Testis (tissue), 3 donors: ENCODE data around the gene BACH2. TPM values are rescaled to one million over a fixed set of nuclear protein-coding genes. Genes with fewer than 3 reads are reported as not detected.

Source experiments
- DNase-seq: peaks from one replicate; pipeline ENCODE4 v3.0.0-alpha.2; 2019
- H3K27ac ChIP-seq, 2 donors: fragments of 200-600 bp; sonication (generic); one replicate each; pipeline ENCODE4 v1.5.1; 2019
- H3K27me3 ChIP-seq: fragments of 200-600 bp; sonication (generic); one replicate; pipeline ENCODE4 v1.5.1; 2019
- H3K36me3 ChIP-seq: fragments of 200-600 bp; sonication (generic); one replicate; pipeline ENCODE4 v1.5.1; 2017; ENCODE audit warnings: low read depth; ENCODE audit errors: missing control alignments
- H3K4me1 ChIP-seq: fragments of 200-600 bp; sonication (generic); one replicate; pipeline ENCODE4 v1.5.1; 2019
- H3K4me3 ChIP-seq, 2 donors: fragments of 200-600 bp; sonication (generic); one replicate each; pipeline ENCODE4 v1.5.1; 2017 to 2019
- H3K9me3 ChIP-seq: fragments of 200-600 bp; sonication (generic); one replicate; pipeline ENCODE4 v1.5.1; 2017
- POLR2A ChIP-seq: fragments of 450-650 bp; IDR thresholded peaks from one replicate; pipeline ENCODE4 v1.6.1; 2017; ENCODE audit warnings: antibody characterized with exemption, mild to moderate bottlenecking, moderate library complexity
- WGBS, 2 donors: methylation state at CpG; one replicate each; pipeline ENCODE4 v1.1.5; 2018; 5-methylcytosine and 5-hydroxymethylcytosine counted together
- intact Hi-C: fragments of 100-400 bp; cut with DNase I; formaldehyde crosslinking; loops from one replicate; pipeline ENCODE4 v1.15.1; 2023; ENCODE audit warnings: low total_unique reads
- polyA plus RNA-seq: library from polyadenylated mRNA; stranded (reverse); fragments of 350-450 nt; fragmentation: Illumina TruSeq; extraction: RNeasy Lipid Tissue Mini Kit (QIAGEN cat#74804); gene quantifications from one replicate; pipeline ENCODE4 v1.2.3, GENCODE V29; 2014; ENCODE audit warnings: low read depth, low replicate concordance; ENCODE audit not compliant: insufficient read depth
- total RNA-seq, 2 donors: library from RNA; depleted of rRNA; stranded (reverse); fragments of >200 nt; gene quantifications; one replicate each; pipeline ENCODE4 v1.2.3, GENCODE V29; 2016
- TF ChIP-seq, protein P1 (sequence below), 3 experiments: fragments of 450-650 bp in 2 of 3; fragments of 200-600 bp in 1 of 3; sonication (generic) in 1 of 3; IDR thresholded peaks; one replicate each; pipeline ENCODE4 v1.5.1; 2016 to 2019; ENCODE audit warnings: antibody characterized with exemption in 3 of 3, mild to moderate bottlenecking in 2 of 3, moderate library complexity in 1 of 3

BACH2 gene
- total and polyA plus RNA-seq, 3 donors from 2014 or later: 5.0 to 8.3 (median 6.5) TPM

DNA sequence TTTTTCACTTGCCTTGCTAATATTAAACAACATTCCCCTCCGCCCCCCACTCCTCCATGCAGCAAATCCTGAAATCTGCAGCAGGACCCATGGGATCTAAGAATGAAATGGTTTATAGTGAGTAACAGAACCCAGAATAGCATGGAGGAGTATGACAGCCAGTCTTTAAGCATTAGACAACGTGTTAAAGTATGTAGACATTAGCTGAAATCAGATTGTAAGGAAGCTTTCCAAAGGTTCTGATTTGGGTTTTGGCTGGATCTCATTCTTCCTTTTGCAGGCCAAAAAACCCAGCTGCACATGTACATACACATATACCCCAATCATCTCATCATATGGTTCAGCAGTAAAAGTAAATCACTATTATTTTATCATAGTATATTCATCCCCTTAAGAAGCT lies 275.9 kb downstream of the BACH2 start:
- H3K27me3 ChIP-seq: no peaks in the 10 kb centered on the region
- no peaks in the 10 kb centered on the region for H3K36me3 ChIP-seq
- intact Hi-C loops: no loop called here
- TF ChIP-seq, protein P1, sequence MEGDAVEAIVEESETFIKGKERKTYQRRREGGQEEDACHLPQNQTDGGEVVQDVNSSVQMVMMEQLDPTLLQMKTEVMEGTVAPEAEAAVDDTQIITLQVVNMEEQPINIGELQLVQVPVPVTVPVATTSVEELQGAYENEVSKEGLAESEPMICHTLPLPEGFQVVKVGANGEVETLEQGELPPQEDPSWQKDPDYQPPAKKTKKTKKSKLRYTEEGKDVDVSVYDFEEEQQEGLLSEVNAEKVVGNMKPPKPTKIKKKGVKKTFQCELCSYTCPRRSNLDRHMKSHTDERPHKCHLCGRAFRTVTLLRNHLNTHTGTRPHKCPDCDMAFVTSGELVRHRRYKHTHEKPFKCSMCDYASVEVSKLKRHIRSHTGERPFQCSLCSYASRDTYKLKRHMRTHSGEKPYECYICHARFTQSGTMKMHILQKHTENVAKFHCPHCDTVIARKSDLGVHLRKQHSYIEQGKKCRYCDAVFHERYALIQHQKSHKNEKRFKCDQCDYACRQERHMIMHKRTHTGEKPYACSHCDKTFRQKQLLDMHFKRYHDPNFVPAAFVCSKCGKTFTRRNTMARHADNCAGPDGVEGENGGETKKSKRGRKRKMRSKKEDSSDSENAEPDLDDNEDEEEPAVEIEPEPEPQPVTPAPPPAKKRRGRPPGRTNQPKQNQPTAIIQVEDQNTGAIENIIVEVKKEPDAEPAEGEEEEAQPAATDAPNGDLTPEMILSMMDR (IDR thresholded peaks at IDR 0.05): no peak
- no peak for TF ChIP-seq POLR2A
- no peak for DNase-seq
- WGBS, 2 donors: 79 to 89% methylated on average over 2 of the region's 2 CpGs
- H3K27ac ChIP-seq: no peak overlapping the region
- H3K9me3 ChIP-seq: no peaks in the 10 kb centered on the region
- H3K4me3 ChIP-seq: no peak overlapping the region
- H3K4me1 ChIP-seq: no peaks in the 10 kb centered on the region

- 95 to 98% methylated on average over 1 of the region's 1 CpG for WGBS, 2 donors
These were observed 277.4 kb downstream of the BACH2 start for GRCh38 chr6:90019216-90019615.

DNA sequence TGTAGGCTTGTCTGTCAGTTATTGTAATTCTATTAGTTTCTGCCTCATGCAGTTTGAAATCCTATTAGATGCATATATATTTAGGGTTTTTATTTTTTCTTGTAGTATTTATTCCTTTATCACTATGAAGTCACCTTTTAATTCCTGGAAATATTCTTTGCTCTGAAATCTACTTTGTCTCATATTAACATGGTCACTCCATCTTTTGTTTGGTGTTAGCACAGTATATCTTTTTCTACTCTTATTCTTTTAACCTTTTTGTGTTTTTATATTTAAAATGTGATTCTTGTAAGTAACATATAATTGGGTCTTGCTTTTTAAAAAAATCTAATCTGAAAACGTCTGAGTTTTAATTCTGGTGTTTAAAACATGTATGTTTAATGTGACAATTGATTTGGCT lies 280.8 kb downstream of the BACH2 start:
- intact Hi-C loops: no loop called here
- no peak overlapping the region for H3K27ac ChIP-seq
- H3K4me3 ChIP-seq: no peak overlapping the region
- H3K27me3 ChIP-seq: no peaks in the 10 kb centered on the region
- no peak for DNase-seq
- TF ChIP-seq, protein P1 (IDR thresholded peaks at IDR 0.05): no peak
- TF ChIP-seq POLR2A: no peak
- H3K4me1 ChIP-seq: no peaks in the 10 kb centered on the region
- no peaks in the 10 kb centered on the region for H3K9me3 ChIP-seq
- WGBS, 2 donors: 68 to 72% methylated on average over 1 of the region's 1 CpG
- H3K36me3 ChIP-seq: no peaks in the 10 kb centered on the region

More at GRCh38 chr6:90019216-90019615, 277.4 kb downstream of the BACH2 start:
- H3K27ac ChIP-seq: no peak overlapping the region
- intact Hi-C loops: no loop called here
- H3K4me3 ChIP-seq: no peak overlapping the region
- no peaks in the 10 kb centered on the region for H3K4me1 ChIP-seq
- H3K36me3 ChIP-seq: no peaks in the 10 kb centered on the region
- no peak for DNase-seq
- H3K9me3 ChIP-seq: no peaks in the 10 kb centered on the region
- H3K27me3 ChIP-seq: no peaks in the 10 kb centered on the region
- no peak for TF ChIP-seq POLR2A
- TF ChIP-seq, protein P1 (IDR thresholded peaks at IDR 0.05): no peak

GRCh38 chr6:90008908-90009501 lies 287.6 kb downstream of the BACH2 start:
- Histone ChIP-seq H3K36me3 (no peaks in the 10 kb centered on the region), H3K27ac (no peak overlapping the region), H3K27me3 (no peaks in the 10 kb centered on the region), H3K4me3 (no peak overlapping the region), H3K4me1 (no peaks in the 10 kb centered on the region), H3K9me3 (no peaks in the 10 kb centered on the region)
- TF ChIP-seq, protein P1 (IDR thresholded peaks at IDR 0.05): no peak
- no peak for TF ChIP-seq POLR2A
- WGBS, 2 donors: 39 to 54% methylated on average over 1 of the region's 1 CpG
- DNase-seq: no peak
- intact Hi-C loops: no loop called here
